COR-L47 (cell line): ENCODE measurements around the gene TKFC.

Source experiments
- DNase-seq: peaks from one replicate; lab custom pipeline; 2025; lab: John Stamatoyannopoulos, UW

TKFC gene

GRCh38 chr11:61345170-61345610 is 12.2 kb downstream of the TKFC start:
- no peak for DNase-seq

- DNase-seq: no peak
Observed at GRCh38 chr11:61345954-61346843, 13.2 kb downstream of the TKFC start.

- DNase-seq: no peak
Observed at GRCh38 chr11:61347916-61348461, 15.0 kb downstream of the TKFC start.

GRCh38 chr11:61349189-61349751 is 16.2 kb downstream of the TKFC start:
- DNase-seq: no peak

GRCh38 chr11:61349916-61350315 is 16.9 kb downstream of the TKFC start:
- no peak for DNase-seq

- no peak for DNase-seq
Observed at GRCh38 chr11:61350336-61350735, 17.3 kb downstream of the TKFC start.

- DNase-seq: no peak
Observed at GRCh38 chr11:61350803-61351202, 17.8 kb downstream of the TKFC start.

- DNase-seq: no peak
Observed at GRCh38 chr11:61352038-61352437, 19.0 kb downstream of the TKFC start.

GRCh38 chr11:61353131-61354067 is 20.4 kb downstream of the TKFC start:
- DNase-seq: no peak

- no peak for DNase-seq
Observed at GRCh38 chr11:61354208-61354607, 21.2 kb downstream of the TKFC start.

GRCh38 chr11:61356706-61357105 is 23.7 kb downstream of the TKFC start:
- DNase-seq: no peak

GRCh38 chr11:61357233-61357893 is 24.3 kb downstream of the TKFC start:
- DNase-seq: no peak

- DNase-seq: no peak
Observed at GRCh38 chr11:61357894-61358239, 24.8 kb downstream of the TKFC start.

- DNase-seq: no peak
Observed at GRCh38 chr11:61358566-61358965, 25.5 kb downstream of the TKFC start.

GRCh38 chr11:61359516-61359915 is 26.5 kb downstream of the TKFC start:
- DNase-seq: no peak

- no peak for DNase-seq
Observed at GRCh38 chr11:61361237-61361740, 28.3 kb downstream of the TKFC start.

GRCh38 chr11:61361741-61362541 is 28.9 kb downstream of the TKFC start, which contains the start of the genes CYB561A3 and TMEM138:
TSS of gene CYB561A3 (minus strand) at chr11:61361882. CDS start at chr11:61356713, 5,169 bp downstream.
TSS of gene TMEM138 (plus strand) at chr11:61362374. CDS start at chr11:61364391, 2,017 bp downstream.
- DNase-seq: peak; percentile 93

- no peak for DNase-seq
Observed at GRCh38 chr11:61362542-61362875, 29.5 kb downstream of the TKFC start.

GRCh38 chr11:61364012-61364675 is 31.1 kb downstream of the TKFC start:
- DNase-seq: no peak

GRCh38 chr11:61367406-61367805 is 34.4 kb downstream of the TKFC start:
- no peak for DNase-seq
